LNCaP clone FGC (cell line): ENCODE data around the gene FAM107A.

ENCODE experiments used
- DNase-seq: peaks from one replicate; pipeline ENCODE4 v3.0.0-alpha.2; 2011; ENCODE audit warnings: low read depth
- H3K4me3 ChIP-seq: 2 replicates; pipeline ENCODE4 v1.5.1; 2011; ENCODE audit warnings: mild to moderate bottlenecking, low read depth, low read length, control low read depth
- CTCF ChIP-seq: IDR thresholded peaks from 2 replicates; pipeline ENCODE4 v1.5.1; 2012; ENCODE audit warnings: mild to moderate bottlenecking; ENCODE audit not compliant: control insufficient read depth, insufficient read depth; ENCODE audit errors: extremely low read depth

The FAM107A gene

GRCh38 chr3:58534592-58535494 lies 42.3 kb downstream of the FAM107A start:
- DNase-seq, result no peak
- TF ChIP-seq CTCF, result no peak

GRCh38 chr3:58532794-58533220 lies 44.4 kb downstream of the FAM107A start:
- no peak overlapping the region for H3K4me3 ChIP-seq
- TF ChIP-seq CTCF, result peak; percentile 93
- no peak for DNase-seq

More at GRCh38 chr3:58534592-58535494, 42.3 kb downstream of the FAM107A start:
- no peak overlapping the region for H3K4me3 ChIP-seq

- no peak overlapping the region for H3K4me3 ChIP-seq
- no peak for TF ChIP-seq CTCF
- DNase-seq, result no peak
Measured at GRCh38 chr3:58531956-58532355, 45.2 kb downstream of the FAM107A start.

- H3K4me3 ChIP-seq, result no peak overlapping the region
- DNase-seq, result no peak
- TF ChIP-seq CTCF, result no peak
Measured at GRCh38 chr3:58531555-58531954, 45.6 kb downstream of the FAM107A start.

GRCh38 chr3:58530354-58530865 lies 46.8 kb downstream of the FAM107A start:
- no peak for TF ChIP-seq CTCF

GRCh38 chr3:58529516-58530353 lies 47.5 kb downstream of the FAM107A start:
- no peak overlapping the region for H3K4me3 ChIP-seq
- no peak for DNase-seq
- 0 out of 2 replicates have a peak, but pooled peaks have one; percentile 12 for TF ChIP-seq CTCF

More at GRCh38 chr3:58530354-58530865, 46.8 kb downstream of the FAM107A start:
- DNase-seq, result no peak
- no peak overlapping the region for H3K4me3 ChIP-seq
